HepG2 (cell line): ENCODE results near the gene NUDCD2.

Experiments used
- CREB1 ChIP-seq, 2 experiments: fragments of 450-650 bp in 1 of 2; IDR thresholded peaks; 2 replicates each; pipeline ENCODE4 v1.6.1; 2016 to 2017; ENCODE audit warnings: control low read depth in 1 of 2, mild to moderate bottlenecking in 1 of 2, missing compliant biosample characterization in 1 of 2, missing genetic modification characterization in 1 of 2
- CTCF ChIP-seq: sonication (generic); formaldehyde crosslinking; IDR thresholded peaks from 2 replicates; pipeline ENCODE4 v1.5.0; 2020; ENCODE audit warnings: mild to moderate bottlenecking, missing genetic modification reagents, moderate library complexity
- DNMT1 ChIP-seq: sonication (generic); formaldehyde crosslinking; IDR thresholded peaks from 2 replicates; pipeline ENCODE4 v1.5.1; 2020; ENCODE audit warnings: mild to moderate bottlenecking, missing genetic modification reagents
- HIVEP1 ChIP-seq: sonication (generic); formaldehyde crosslinking; IDR thresholded peaks from 2 replicates; pipeline ENCODE4 v1.4.0; 2020; ENCODE audit warnings: mild to moderate bottlenecking, missing genetic modification reagents
- KAT8 ChIP-seq: IDR thresholded peaks from 2 replicates; pipeline ENCODE4 v1.6.1; 2016; ENCODE audit warnings: missing genetic modification reagents, missing compliant biosample characterization
- POLR2AphosphoS5 ChIP-seq: IDR thresholded peaks from 2 replicates; pipeline ENCODE4 v1.6.1; 2012; ENCODE audit warnings: low read depth, low read length
- RAD21 ChIP-seq: fragments of 450-650 bp; formaldehyde crosslinking; IDR thresholded peaks from 2 replicates; pipeline ENCODE4 v1.5.0; 2020; ENCODE audit warnings: mild to moderate bottlenecking
- RNF2 ChIP-seq: fragments of 450-650 bp; conservative IDR thresholded peaks from 2 replicates; pipeline ENCODE4 v1.6.1; 2016; ENCODE audit warnings: low read depth
- SP1 ChIP-seq, 2 experiments: fragments of 450-650 bp in 1 of 2; sonication (generic) in 1 of 2; formaldehyde crosslinking in 1 of 2; IDR thresholded peaks; 2 replicates each; pipeline versions ENCODE4 v1.4.0 to v1.6.1; 2016 to 2020; ENCODE audit warnings: missing genetic modification reagents in 1 of 2
- ZBTB21 ChIP-seq: sonication (generic); formaldehyde crosslinking; IDR thresholded peaks from 2 replicates; pipeline ENCODE4 v1.4.0; 2020; ENCODE audit warnings: missing genetic modification reagents
- ZFX ChIP-seq: sonication (generic); formaldehyde crosslinking; IDR thresholded peaks from 2 replicates; pipeline ENCODE4 v1.4.0; 2020; ENCODE audit warnings: mild to moderate bottlenecking, low read depth, missing genetic modification reagents, moderate library complexity
- ZNF317 ChIP-seq: sonication (generic); formaldehyde crosslinking; IDR thresholded peaks from 2 replicates; pipeline ENCODE4 v1.5.0; 2020; ENCODE audit warnings: mild to moderate bottlenecking, missing genetic modification reagents
- ZNF589 ChIP-seq: sonication (generic); formaldehyde crosslinking; conservative IDR thresholded peaks from 2 replicates; pipeline ENCODE4 v1.8.0; 2022; ENCODE audit warnings: mild to moderate bottlenecking, moderate library complexity, missing genetic modification reagents
- ZNF629 ChIP-seq: sonication (generic); formaldehyde crosslinking; conservative IDR thresholded peaks from 2 replicates; pipeline ENCODE4 v1.5.0; 2020; ENCODE audit warnings: missing genetic modification reagents

DNA sequence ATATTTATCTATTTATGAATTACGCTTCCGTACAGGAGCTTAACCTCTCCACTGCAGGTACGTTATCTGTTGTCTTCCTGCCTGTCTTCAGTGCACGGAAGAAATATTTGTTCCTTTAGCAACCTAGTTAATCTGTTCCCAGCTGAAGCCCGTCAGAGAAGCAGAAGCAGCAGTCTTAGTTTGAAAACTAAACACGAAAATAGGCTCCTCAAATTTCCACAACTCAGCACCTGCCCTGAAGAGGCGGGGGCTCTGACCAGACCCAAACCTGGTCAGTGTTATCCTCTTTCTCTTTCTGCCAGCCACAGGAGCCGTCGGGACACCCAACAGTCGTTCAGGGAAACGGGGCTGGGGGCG lies 462 bp downstream of the NUDCD2 start:
- no peak for TF ChIP-seq POLR2AphosphoS5
- TF ChIP-seq RNF2 = no peak
- TF ChIP-seq SP1 (IDR thresholded peaks at IDR 0.05) = no peak
- TF ChIP-seq SP1 (CRISPR knock-in tag; IDR thresholded peaks at IDR 0.05) = no peak
- no peak for TF ChIP-seq DNMT1 (CRISPR knock-in tag)
- no peak for TF ChIP-seq RAD21 (CRISPR knock-in tag)
- TF ChIP-seq KAT8 (CRISPR knock-in tag) = no peak
- no peak for TF ChIP-seq ZNF589 (CRISPR knock-in tag)
- TF ChIP-seq CREB1 (IDR thresholded peaks at IDR 0.05) = no peak
- no peak for TF ChIP-seq CREB1 (CRISPR knock-in tag; IDR thresholded peaks at IDR 0.05)
- TF ChIP-seq ZNF317 (CRISPR knock-in tag) = no peak
- no peak for TF ChIP-seq CTCF (CRISPR knock-in tag)
- TF ChIP-seq ZNF629 = no peak
- no peak for TF ChIP-seq HIVEP1 (CRISPR knock-in tag)
- TF ChIP-seq ZBTB21 (CRISPR knock-in tag) = no peak
- TF ChIP-seq ZFX (CRISPR knock-in tag) = no peak
